Lower leg skin (tissue), 3 donors: ENCODE measurements around the gene ABCC9.
"Not testable (repeated sequence)": the region's sequence is repeated elsewhere in the genome, so short reads cannot be mapped to it uniquely, and the experiment has no call there.

Source experiments
- POLR2A ChIP-seq, 2 donors: fragments of 450-650 bp; IDR thresholded peaks; one replicate each; pipeline ENCODE4 v1.6.1; 2016 to 2017; ENCODE audit warnings: antibody characterized with exemption in 2 of 2, mild to moderate bottlenecking in 1 of 2, moderate library complexity in 1 of 2
- TF ChIP-seq, protein P1 (sequence below), 3 donors: fragments of 450-650 bp; IDR thresholded peaks; one replicate each; pipeline ENCODE4 v1.5.1; 2016; ENCODE audit warnings: antibody characterized with exemption in 3 of 3, mild to moderate bottlenecking in 3 of 3, moderate library complexity in 2 of 3

DNA sequence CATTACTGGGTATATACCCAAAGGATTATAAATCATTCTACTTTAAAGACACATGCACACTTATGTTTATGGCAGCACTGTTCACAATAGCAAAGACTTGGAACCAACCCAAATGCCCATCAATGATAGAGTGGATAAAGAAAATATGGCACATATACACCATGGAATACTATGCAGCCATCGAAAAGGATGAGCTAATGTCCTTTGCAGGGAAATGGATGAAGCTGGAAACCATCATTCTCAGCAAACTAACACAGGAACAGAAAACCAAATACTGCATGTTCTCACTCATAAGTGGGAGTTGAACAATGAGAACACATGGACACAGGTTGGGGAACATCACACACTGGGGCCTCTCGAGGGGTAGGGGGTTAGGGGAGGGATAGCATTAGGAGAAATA is 128.9 kb downstream of the ABCC9 start:
- TF ChIP-seq, protein P1, sequence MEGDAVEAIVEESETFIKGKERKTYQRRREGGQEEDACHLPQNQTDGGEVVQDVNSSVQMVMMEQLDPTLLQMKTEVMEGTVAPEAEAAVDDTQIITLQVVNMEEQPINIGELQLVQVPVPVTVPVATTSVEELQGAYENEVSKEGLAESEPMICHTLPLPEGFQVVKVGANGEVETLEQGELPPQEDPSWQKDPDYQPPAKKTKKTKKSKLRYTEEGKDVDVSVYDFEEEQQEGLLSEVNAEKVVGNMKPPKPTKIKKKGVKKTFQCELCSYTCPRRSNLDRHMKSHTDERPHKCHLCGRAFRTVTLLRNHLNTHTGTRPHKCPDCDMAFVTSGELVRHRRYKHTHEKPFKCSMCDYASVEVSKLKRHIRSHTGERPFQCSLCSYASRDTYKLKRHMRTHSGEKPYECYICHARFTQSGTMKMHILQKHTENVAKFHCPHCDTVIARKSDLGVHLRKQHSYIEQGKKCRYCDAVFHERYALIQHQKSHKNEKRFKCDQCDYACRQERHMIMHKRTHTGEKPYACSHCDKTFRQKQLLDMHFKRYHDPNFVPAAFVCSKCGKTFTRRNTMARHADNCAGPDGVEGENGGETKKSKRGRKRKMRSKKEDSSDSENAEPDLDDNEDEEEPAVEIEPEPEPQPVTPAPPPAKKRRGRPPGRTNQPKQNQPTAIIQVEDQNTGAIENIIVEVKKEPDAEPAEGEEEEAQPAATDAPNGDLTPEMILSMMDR (IDR thresholded peaks at IDR 0.05) = not testable (repeated sequence)
- TF ChIP-seq POLR2A (IDR thresholded peaks at IDR 0.05) = not testable (repeated sequence)
